CD8-positive, alpha-beta memory T cell (primary cell): ENCODE results near the gene DPF1. TPM values are rescaled to one million over a fixed set of nuclear protein-coding genes. Genes with fewer than 3 reads are reported as not detected.

Source experiments
- CTCF ChIA-PET: fragments of 350-600 bp; sonication (Branson Sonifier 250); formaldehyde crosslinking; loops from one replicate; lab custom pipeline; 2021; ENCODE audit warnings: antibody characterized with exemption; lab: Charles Lee
- POLR2A ChIA-PET: fragments of 350-600 bp; sonication (Branson Sonifier 250); formaldehyde crosslinking; loops from one replicate; lab custom pipeline; 2021; ENCODE audit warnings: antibody characterized with exemption; lab: Charles Lee
- DNase-seq, 5 donors: peaks; one replicate each; pipeline versions ENCODE4 v3.0.0 to v3.0.0-alpha.2; 2020 to 2022; ENCODE audit warnings: mixed read lengths in 1 of 5
- H3K27ac ChIP-seq: one replicate; pipeline ENCODE4 v1.7.0; 2013; ENCODE audit warnings: low read depth, mild to moderate bottlenecking, low read length, moderate library complexity
- H3K27me3 ChIP-seq: 2 replicates; pipeline ENCODE4 v1.7.0; 2013; ENCODE audit warnings: low read length, mild to moderate bottlenecking; ENCODE audit not compliant: insufficient read depth, poor library complexity, severe bottlenecking
- H3K36me3 ChIP-seq: 2 replicates; pipeline ENCODE4 v1.7.0; 2013; ENCODE audit warnings: mild to moderate bottlenecking, low read length, moderate library complexity; ENCODE audit not compliant: insufficient read depth
- H3K4me1 ChIP-seq: 2 replicates; pipeline ENCODE4 v1.7.0; 2013; ENCODE audit warnings: mild to moderate bottlenecking, low read length, moderate library complexity; ENCODE audit not compliant: insufficient read depth
- H3K4me3 ChIP-seq: 2 replicates; pipeline ENCODE4 v1.7.0; 2013; ENCODE audit warnings: mild to moderate bottlenecking, low read length
- H3K9me3 ChIP-seq: 2 replicates; pipeline ENCODE4 v1.7.0; 2013; ENCODE audit warnings: mild to moderate bottlenecking, low read length
- H3K27ac Mint-ChIP-seq, 8 donors: one replicate each; pipeline ENCODE4 v1.8.0; 2020 to 2021; ENCODE audit warnings: mixed read lengths in 8 of 8, mild to moderate bottlenecking in 6 of 8, inconsistent platforms in 3 of 8, moderate library complexity in 3 of 8
- H3K27me3 Mint-ChIP-seq, 2 donors: one replicate each; pipeline ENCODE4 v1.8.0; 2020 to 2021; ENCODE audit warnings: mixed read lengths in 2 of 2, mild to moderate bottlenecking in 1 of 2, moderate library complexity in 1 of 2
- H3K36me3 Mint-ChIP-seq, 3 donors: one replicate each; pipeline ENCODE4 v1.8.0; 2020 to 2021; ENCODE audit warnings: mixed read lengths in 3 of 3, inconsistent platforms in 1 of 3, mild to moderate bottlenecking in 1 of 3
- H3K4me1 Mint-ChIP-seq, 3 donors: one replicate each; pipeline ENCODE4 v1.8.0; 2020 to 2021; ENCODE audit warnings: mixed read lengths in 3 of 3, inconsistent platforms in 1 of 3, mild to moderate bottlenecking in 1 of 3
- H3K4me3 Mint-ChIP-seq, 7 donors: one replicate each; pipeline ENCODE4 v1.8.0; 2020 to 2021; ENCODE audit warnings: mixed read lengths in 7 of 7, mild to moderate bottlenecking in 6 of 7, moderate library complexity in 4 of 7, inconsistent platforms in 2 of 7
- H3K9me3 Mint-ChIP-seq, 5 donors: one replicate each; pipeline ENCODE4 v1.8.0; 2020 to 2022; ENCODE audit warnings: mixed read lengths in 5 of 5, mild to moderate bottlenecking in 3 of 5, moderate library complexity in 2 of 5, inconsistent platforms in 1 of 5
- polyA plus RNA-seq: library from polyadenylated mRNA; unstranded; fragments of 300-500 nt; fragmentation: Illumina TruSeq; gene quantifications from one replicate; pipeline ENCODE4 v1.2.3, GENCODE V29; 2021
- total RNA-seq, 2 experiments: library from RNA; stranded (reverse); gene quantifications; one replicate each; pipeline ENCODE4 v1.2.3, GENCODE V29; 2021

DPF1 gene
- total and polyA plus RNA-seq, 3 experiments from 2014 or later = 0.78 to 1.1 TPM; not detected in 1

DNA sequence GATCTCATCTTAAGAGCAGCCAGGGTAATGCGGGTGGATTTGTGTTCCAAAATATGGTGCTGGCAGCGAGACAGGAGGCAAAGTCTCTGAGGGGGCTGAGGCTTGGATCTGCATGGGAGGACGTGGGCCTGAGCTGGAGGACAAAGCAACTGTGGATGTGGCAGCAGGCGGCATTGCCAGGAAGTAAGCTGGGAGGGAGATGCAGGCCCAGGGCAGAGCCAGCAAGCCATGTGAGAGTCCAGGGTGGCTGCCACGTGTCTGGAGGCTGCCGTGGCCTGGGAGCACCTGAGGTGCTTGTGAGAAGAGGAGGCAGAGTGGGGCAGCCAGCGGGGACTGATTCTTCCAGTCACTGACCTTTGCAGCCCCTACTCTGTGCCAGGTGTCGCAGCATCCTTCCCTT lies 52.0 kb downstream of the DPF1 start:
- Histone ChIP-seq H3K27me3 (no peaks in the 10 kb centered on the region), H3K27ac (no peak overlapping the region), H3K36me3 (no peaks in the 10 kb centered on the region), H3K9me3 (no peaks in the 10 kb centered on the region), H3K4me3 (no peak overlapping the region), H3K4me1 (no peaks in the 10 kb centered on the region)
- no peak for DNase-seq
- H3K27ac Mint-ChIP-seq = peak overlapping the region in 2 of 8 donors; percentile 8 to 71
- peaks cover 0 to 3% of the 10 kb centered on the region in 2 donors for H3K27me3 Mint-ChIP-seq
- POLR2A ChIA-PET = interaction anchor here (0.6 kb wide), 1 partner anchor 31 kb away, joined by 3 read pairs; no protein-coding TSS in a partner anchor
- no peak overlapping the region for H3K4me3 Mint-ChIP-seq
- CTCF ChIA-PET = no interaction called here
- peaks cover 4 to 22% (median 9%) of the 10 kb centered on the region in 3 donors for H3K36me3 Mint-ChIP-seq
- H3K4me1 Mint-ChIP-seq = no peaks in the 10 kb centered on the region
- H3K9me3 Mint-ChIP-seq = no peaks in the 10 kb centered on the region

- POLR2A ChIA-PET = interaction anchor here (0.6 kb wide), 1 partner anchor 233 kb away, joined by 3 read pairs; no protein-coding TSS in a partner anchor
- H3K9me3 Mint-ChIP-seq = no peaks in the 10 kb centered on the region
- Histone ChIP-seq H3K4me1 (no peaks in the 10 kb centered on the region), H3K27ac (no peak overlapping the region), H3K27me3 (no peaks in the 10 kb centered on the region), H3K36me3 (no peaks in the 10 kb centered on the region), H3K4me3 (no peak overlapping the region), H3K9me3 (no peaks in the 10 kb centered on the region)
- no peaks in the 10 kb centered on the region for H3K4me1 Mint-ChIP-seq
- no peak overlapping the region for H3K27ac Mint-ChIP-seq
- no peak for DNase-seq
- H3K36me3 Mint-ChIP-seq = peaks cover 0 to 34% (median 9%) of the 10 kb centered on the region in 3 donors
- H3K27me3 Mint-ChIP-seq = peaks cover 0 to 3% of the 10 kb centered on the region in 2 donors
- CTCF ChIA-PET = no interaction called here
- H3K4me3 Mint-ChIP-seq = no peak overlapping the region
These were observed 53.7 kb downstream of the DPF1 start for GRCh38 chr19:38170334-38170733.

DNA sequence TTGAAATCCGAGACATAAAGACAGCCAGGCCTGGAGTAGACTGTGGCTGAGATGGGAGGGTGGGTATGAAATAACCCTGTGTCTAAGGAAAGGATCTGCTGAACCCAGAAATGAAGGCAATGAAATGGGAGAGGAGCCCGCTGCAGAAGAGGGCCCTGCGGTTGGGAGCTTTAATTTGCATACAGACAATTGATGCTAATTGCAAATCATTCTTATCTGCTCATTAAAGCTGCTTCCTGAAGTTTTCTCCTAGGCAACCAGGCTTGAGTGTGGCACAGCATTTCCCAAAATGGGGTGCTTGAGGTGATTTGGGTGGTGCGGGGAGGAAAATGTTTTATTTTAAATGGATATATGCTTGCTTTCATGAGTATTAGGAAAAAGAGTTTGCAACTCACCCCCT lies 55.4 kb downstream of the DPF1 start:
- H3K27me3 Mint-ChIP-seq = peaks cover 0 to 3% of the 10 kb centered on the region in 2 donors
- ChIA-PET CTCF (no interaction called here), POLR2A (no interaction called here)
- no peaks in the 10 kb centered on the region for H3K36me3 ChIP-seq
- H3K27ac Mint-ChIP-seq = no peak overlapping the region
- no peaks in the 10 kb centered on the region for H3K9me3 ChIP-seq
- H3K4me3 ChIP-seq = no peak overlapping the region
- H3K9me3 Mint-ChIP-seq = no peaks in the 10 kb centered on the region
- no peaks in the 10 kb centered on the region for H3K4me1 ChIP-seq
- H3K27me3 ChIP-seq = no peaks in the 10 kb centered on the region
- H3K4me3 Mint-ChIP-seq = no peak overlapping the region
- H3K36me3 Mint-ChIP-seq = peaks cover 5 to 48% (median 14%) of the 10 kb centered on the region in 3 donors
- H3K27ac ChIP-seq = no peak overlapping the region
- no peaks in the 10 kb centered on the region for H3K4me1 Mint-ChIP-seq
- no peak for DNase-seq

- H3K27ac ChIP-seq = no peak overlapping the region
- ChIA-PET POLR2A (no interaction called here), CTCF (no interaction called here)
- H3K27me3 Mint-ChIP-seq = no peaks in the 10 kb centered on the region
- H3K4me3 ChIP-seq = no peak overlapping the region
- peaks cover 0 to 10% (median 0%) of the 10 kb centered on the region in 5 donors for H3K9me3 Mint-ChIP-seq
- H3K36me3 Mint-ChIP-seq = peaks cover 23 to 69% (median 29%) of the 10 kb centered on the region in 3 donors
- no peaks in the 10 kb centered on the region for H3K4me1 ChIP-seq
- no peak overlapping the region for H3K4me3 Mint-ChIP-seq
- no peaks in the 10 kb centered on the region for H3K4me1 Mint-ChIP-seq
- no peaks in the 10 kb centered on the region for H3K27me3 ChIP-seq
- peaks cover 12% of the 10 kb centered on the region for H3K9me3 ChIP-seq
- H3K36me3 ChIP-seq = peaks cover 12% of the 10 kb centered on the region
- H3K27ac Mint-ChIP-seq = no peak overlapping the region
- DNase-seq = no peak
These were observed 58.7 kb downstream of the DPF1 start for GRCh38 chr19:38165335-38165734.

GRCh38 chr19:38164526-38164925 lies 59.5 kb downstream of the DPF1 start:
- Mint-ChIP-seq H3K4me1 (no peaks in the 10 kb centered on the region), H3K4me3 (no peak overlapping the region), H3K27ac (no peak overlapping the region), H3K9me3 (peaks cover 0 to 10% (median 0%) of the 10 kb centered on the region in 5 donors), H3K27me3 (no peaks in the 10 kb centered on the region), H3K36me3 (peaks cover 23 to 71% (median 29%) of the 10 kb centered on the region in 3 donors)
- no peak for DNase-seq
- Histone ChIP-seq H3K27ac (no peak overlapping the region), H3K9me3 (peaks cover 12% of the 10 kb centered on the region), H3K27me3 (no peaks in the 10 kb centered on the region), H3K36me3 (peaks cover 12% of the 10 kb centered on the region), H3K4me3 (no peak overlapping the region), H3K4me1 (no peaks in the 10 kb centered on the region)
- ChIA-PET CTCF (no interaction called here), POLR2A (no interaction called here)

DNA sequence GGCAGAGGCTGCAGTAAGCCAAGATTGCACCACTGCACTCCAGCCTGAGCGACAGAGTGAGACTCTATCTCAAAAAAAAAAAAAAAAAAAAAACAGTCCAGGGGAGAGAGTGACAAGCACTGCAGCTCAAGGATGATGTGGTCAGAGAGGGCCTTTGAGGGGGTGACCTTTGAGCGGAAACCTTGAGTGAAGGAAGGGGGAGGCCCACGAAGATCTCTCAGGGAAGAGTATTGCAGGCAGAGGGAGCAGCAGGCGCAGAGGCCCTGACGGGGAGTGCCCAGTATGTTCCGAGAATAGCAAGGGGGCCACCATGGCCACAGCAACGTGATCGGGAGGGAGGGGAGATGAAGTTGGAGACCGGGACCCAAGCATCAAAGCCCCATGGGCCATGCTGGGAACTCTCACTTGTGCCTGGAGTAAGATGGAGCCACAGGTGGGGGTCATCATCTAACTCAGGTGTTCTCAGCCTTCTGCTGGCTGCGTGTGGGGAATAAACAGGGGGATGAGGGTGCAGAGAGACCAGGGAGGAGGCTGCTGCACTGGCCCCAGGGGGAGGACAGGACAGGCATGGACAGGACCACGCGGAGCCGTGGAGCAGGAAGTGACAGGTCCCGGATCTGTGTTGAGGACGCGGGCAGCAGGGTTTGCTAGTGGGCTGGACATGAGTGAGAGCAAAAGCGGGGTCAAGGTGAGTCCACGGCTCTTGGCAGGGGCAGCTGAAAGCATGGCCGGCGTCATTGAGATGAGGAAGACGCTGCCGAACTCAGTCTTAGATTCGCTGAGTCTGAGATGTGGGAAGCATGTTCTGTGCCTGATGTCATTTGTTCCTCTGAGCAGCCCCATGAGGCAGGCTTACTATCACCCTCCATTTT lies 60.4 kb downstream of the DPF1 start:
- Mint-ChIP-seq H3K27me3 (no peaks in the 10 kb centered on the region), H3K4me3 (no peak overlapping the region), H3K27ac (no peak overlapping the region), H3K9me3 (peaks cover 0 to 10% (median 0%) of the 10 kb centered on the region in 5 donors), H3K4me1 (no peaks in the 10 kb centered on the region), H3K36me3 (peaks cover 23 to 75% (median 30%) of the 10 kb centered on the region in 3 donors)
- H3K4me3 ChIP-seq = no peak overlapping the region
- peaks cover 12% of the 10 kb centered on the region for H3K36me3 ChIP-seq
- ChIA-PET POLR2A (interaction anchor here (0.5 kb wide), 1 partner anchor 72 kb away, joined by 3 read pairs; no protein-coding TSS in a partner anchor), CTCF (no interaction called here)
- DNase-seq = no peak
- no peaks in the 10 kb centered on the region for H3K4me1 ChIP-seq
- no peaks in the 10 kb centered on the region for H3K27me3 ChIP-seq
- H3K27ac ChIP-seq = no peak overlapping the region
- peaks cover 12% of the 10 kb centered on the region for H3K9me3 ChIP-seq

GRCh38 chr19:38162632-38163031 lies 61.4 kb downstream of the DPF1 start:
- no peaks in the 10 kb centered on the region for H3K4me1 Mint-ChIP-seq
- Histone ChIP-seq H3K36me3 (peaks cover 12% of the 10 kb centered on the region), H3K9me3 (peaks cover 12% of the 10 kb centered on the region)

GRCh38 chr19:38162094-38162493 lies 61.9 kb downstream of the DPF1 start:
- CTCF ChIA-PET = no interaction called here
- Mint-ChIP-seq H3K4me3 (no peak overlapping the region), H3K36me3 (peaks cover 19 to 79% (median 42%) of the 10 kb centered on the region in 3 donors), H3K27me3 (no peaks in the 10 kb centered on the region), H3K4me1 (no peaks in the 10 kb centered on the region), H3K27ac (peak overlapping the region in 1 of 8 donors; percentile 74), H3K9me3 (peaks cover 0 to 10% (median 0%) of the 10 kb centered on the region in 5 donors)
- DNase-seq = no peak
- H3K27me3 ChIP-seq = no peaks in the 10 kb centered on the region
- no peak overlapping the region for H3K4me3 ChIP-seq
- no peaks in the 10 kb centered on the region for H3K4me1 ChIP-seq
- H3K9me3 ChIP-seq = peaks cover 12% of the 10 kb centered on the region
- POLR2A ChIA-PET = no interaction called here
- H3K36me3 ChIP-seq = peaks cover 12% of the 10 kb centered on the region
- H3K27ac ChIP-seq = no peak overlapping the region

More at GRCh38 chr19:38162632-38163031, 61.4 kb downstream of the DPF1 start:
- Mint-ChIP-seq H3K4me3 (no peak overlapping the region), H3K9me3 (peaks cover 0 to 10% (median 0%) of the 10 kb centered on the region in 5 donors), H3K36me3 (peaks cover 19 to 78% (median 40%) of the 10 kb centered on the region in 3 donors), H3K27ac (no peak overlapping the region), H3K27me3 (no peaks in the 10 kb centered on the region)
- no peaks in the 10 kb centered on the region for H3K4me1 ChIP-seq
- H3K27ac ChIP-seq = no peak overlapping the region
- no peaks in the 10 kb centered on the region for H3K27me3 ChIP-seq
- ChIA-PET POLR2A (no interaction called here), CTCF (no interaction called here)
- no peak overlapping the region for H3K4me3 ChIP-seq
- no peak for DNase-seq
